Parathyroid adenoma (tissue), 2 donors: Measurements from ENCODE around the gene MGMT.

ENCODE experiments used
- H2AFZ ChIP-seq: fragments of 300-600 bp; sonication (generic); one replicate; pipeline ENCODE4 v1.7.0; 2017; ENCODE audit warnings: antibody characterized with exemption, mild to moderate bottlenecking
- H3K27ac ChIP-seq: fragments of 300-600 bp; sonication (generic); one replicate; pipeline ENCODE4 v1.7.0; 2017
- H3K27me3 ChIP-seq: fragments of 300-600 bp; sonication (generic); one replicate; pipeline ENCODE4 v1.7.0; 2017; ENCODE audit warnings: low read length; ENCODE audit not compliant: control insufficient read depth, insufficient read depth
- H3K36me3 ChIP-seq: fragments of 300-600 bp; sonication (generic); one replicate; pipeline ENCODE4 v1.7.0; 2017; ENCODE audit warnings: low read length; ENCODE audit not compliant: control insufficient read depth, insufficient read depth
- H3K4me1 ChIP-seq: fragments of 300-600 bp; sonication (generic); one replicate; pipeline ENCODE4 v1.7.0; 2017; ENCODE audit warnings: control low read depth
- H3K4me2 ChIP-seq: fragments of 300-600 bp; sonication (generic); one replicate; pipeline ENCODE4 v1.7.0; 2017; ENCODE audit warnings: low read length
- H3K4me3 ChIP-seq: fragments of 300-600 bp; sonication (generic); one replicate; pipeline ENCODE4 v1.7.0; 2017; ENCODE audit warnings: low read depth, low read length
- H3K79me2 ChIP-seq: fragments of 300-600 bp; sonication (generic); one replicate; pipeline ENCODE4 v1.7.0; 2017; ENCODE audit warnings: control low read depth
- H3K9ac ChIP-seq: fragments of 300-600 bp; sonication (generic); one replicate; pipeline ENCODE4 v1.7.0; 2017; ENCODE audit warnings: mild to moderate bottlenecking
- H3K9me3 ChIP-seq: fragments of 300-600 bp; sonication (generic); one replicate; pipeline ENCODE4 v1.7.0; 2017; ENCODE audit warnings: low read length; ENCODE audit not compliant: control insufficient read depth
- TF ChIP-seq, protein P1 (sequence below): fragments of 300-600 bp; sonication (generic); IDR thresholded peaks from one replicate; pipeline ENCODE4 v1.7.0; 2017; ENCODE audit warnings: antibody characterized with exemption, mild to moderate bottlenecking
- donor health status: primary hyperparathyroidism.

Gene MGMT

DNA sequence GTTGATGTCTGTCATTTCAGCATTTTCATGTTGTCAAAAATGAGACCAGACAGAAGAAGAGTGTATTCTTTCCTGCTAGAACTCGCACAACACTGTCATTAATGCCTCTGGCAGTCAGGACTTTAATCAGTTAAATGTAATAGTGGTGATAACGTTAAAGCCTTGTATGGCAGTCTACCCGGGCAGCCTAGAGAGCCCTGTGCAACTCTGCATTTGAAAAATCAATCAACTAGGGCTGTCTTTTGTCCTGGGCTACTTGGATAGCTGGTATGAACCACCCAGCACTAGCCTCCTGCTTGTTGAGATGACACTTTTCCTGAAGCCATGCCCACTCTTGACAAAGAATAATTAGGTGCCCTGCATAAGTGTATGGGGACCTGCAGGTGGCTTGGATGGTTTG is 19.8 kb downstream of the MGMT start:
- Histone ChIP-seq H3K27me3 (no peaks in the 10 kb centered on the region), H3K9me3 (no peaks in the 10 kb centered on the region), H3K79me2 (no peaks in the 10 kb centered on the region), H3K4me2 (no peak overlapping the region), H3K36me3 (no peaks in the 10 kb centered on the region), H3K27ac (no peak overlapping the region), H3K9ac (no peak overlapping the region), H3K4me1 (no peaks in the 10 kb centered on the region), H3K4me3 (no peak overlapping the region), H2AFZ (no peak overlapping the region)
- TF ChIP-seq, protein P1, sequence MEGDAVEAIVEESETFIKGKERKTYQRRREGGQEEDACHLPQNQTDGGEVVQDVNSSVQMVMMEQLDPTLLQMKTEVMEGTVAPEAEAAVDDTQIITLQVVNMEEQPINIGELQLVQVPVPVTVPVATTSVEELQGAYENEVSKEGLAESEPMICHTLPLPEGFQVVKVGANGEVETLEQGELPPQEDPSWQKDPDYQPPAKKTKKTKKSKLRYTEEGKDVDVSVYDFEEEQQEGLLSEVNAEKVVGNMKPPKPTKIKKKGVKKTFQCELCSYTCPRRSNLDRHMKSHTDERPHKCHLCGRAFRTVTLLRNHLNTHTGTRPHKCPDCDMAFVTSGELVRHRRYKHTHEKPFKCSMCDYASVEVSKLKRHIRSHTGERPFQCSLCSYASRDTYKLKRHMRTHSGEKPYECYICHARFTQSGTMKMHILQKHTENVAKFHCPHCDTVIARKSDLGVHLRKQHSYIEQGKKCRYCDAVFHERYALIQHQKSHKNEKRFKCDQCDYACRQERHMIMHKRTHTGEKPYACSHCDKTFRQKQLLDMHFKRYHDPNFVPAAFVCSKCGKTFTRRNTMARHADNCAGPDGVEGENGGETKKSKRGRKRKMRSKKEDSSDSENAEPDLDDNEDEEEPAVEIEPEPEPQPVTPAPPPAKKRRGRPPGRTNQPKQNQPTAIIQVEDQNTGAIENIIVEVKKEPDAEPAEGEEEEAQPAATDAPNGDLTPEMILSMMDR = no peak

DNA sequence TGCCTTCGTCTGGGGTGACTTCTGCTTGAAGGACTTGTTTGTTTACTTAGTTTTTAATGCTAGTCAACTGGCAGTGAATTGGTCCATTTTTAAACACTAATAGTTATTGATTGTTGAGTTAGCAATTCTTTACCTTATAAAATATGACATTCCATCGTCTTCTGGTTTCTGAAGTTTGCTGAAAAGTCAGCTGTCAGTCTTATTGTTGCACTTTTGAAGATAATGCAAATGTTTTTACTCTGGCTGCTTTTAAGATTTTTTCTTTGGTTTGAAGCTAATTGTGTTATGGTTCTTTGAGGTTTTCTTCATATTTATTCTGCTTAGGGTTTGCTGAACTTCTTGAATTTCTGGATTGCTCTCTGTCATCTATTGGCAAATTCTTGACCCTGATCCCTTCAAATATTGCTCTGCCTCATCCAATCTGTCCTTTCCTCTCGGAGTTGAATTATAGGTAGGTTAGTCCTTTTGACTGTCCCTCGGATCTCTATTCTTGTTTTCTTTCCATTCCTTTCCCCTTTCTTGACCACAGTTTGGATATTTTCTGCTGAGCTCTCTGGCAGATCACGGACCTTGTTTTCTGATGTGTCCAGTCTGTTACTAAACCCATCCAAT is 24.2 kb downstream of the MGMT start:
- no peak overlapping the region for H3K4me3 ChIP-seq
- no peaks in the 10 kb centered on the region for H3K79me2 ChIP-seq
- TF ChIP-seq, protein P1 = no peak
- no peaks in the 10 kb centered on the region for H3K27me3 ChIP-seq
- no peak overlapping the region for H2AFZ ChIP-seq
- no peaks in the 10 kb centered on the region for H3K4me1 ChIP-seq
- H3K27ac ChIP-seq = no peak overlapping the region
- H3K9ac ChIP-seq = no peak overlapping the region
- H3K36me3 ChIP-seq = no peaks in the 10 kb centered on the region
- H3K9me3 ChIP-seq = no peaks in the 10 kb centered on the region
- no peak overlapping the region for H3K4me2 ChIP-seq

DNA sequence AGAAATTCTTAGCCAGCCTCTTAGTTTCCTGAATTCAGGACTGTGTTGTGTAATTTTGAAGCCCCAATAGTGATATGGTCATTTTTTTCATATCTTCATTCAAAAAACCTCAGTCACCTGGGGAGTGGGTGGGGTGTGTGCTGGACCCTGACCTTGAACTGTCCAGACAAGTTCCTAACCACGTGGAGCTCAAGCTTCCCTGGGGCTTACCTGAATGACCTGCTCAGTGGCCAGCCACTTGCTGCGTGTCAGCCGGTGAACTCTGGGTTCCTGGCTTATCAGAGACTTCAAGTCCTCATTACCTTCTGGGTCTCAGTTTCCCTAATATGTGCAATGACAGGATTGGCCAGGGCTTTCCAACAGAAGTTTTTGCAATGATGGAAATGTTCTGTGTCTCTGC is 27.1 kb downstream of the MGMT start:
- Histone ChIP-seq H3K9me3 (no peaks in the 10 kb centered on the region), H3K36me3 (no peaks in the 10 kb centered on the region), H2AFZ (no peak overlapping the region), H3K4me1 (no peaks in the 10 kb centered on the region), H3K27ac (no peak overlapping the region), H3K4me2 (no peak overlapping the region), H3K27me3 (no peaks in the 10 kb centered on the region), H3K4me3 (no peak overlapping the region), H3K9ac (no peak overlapping the region), H3K79me2 (no peaks in the 10 kb centered on the region)
- TF ChIP-seq, protein P1 = no peak

DNA sequence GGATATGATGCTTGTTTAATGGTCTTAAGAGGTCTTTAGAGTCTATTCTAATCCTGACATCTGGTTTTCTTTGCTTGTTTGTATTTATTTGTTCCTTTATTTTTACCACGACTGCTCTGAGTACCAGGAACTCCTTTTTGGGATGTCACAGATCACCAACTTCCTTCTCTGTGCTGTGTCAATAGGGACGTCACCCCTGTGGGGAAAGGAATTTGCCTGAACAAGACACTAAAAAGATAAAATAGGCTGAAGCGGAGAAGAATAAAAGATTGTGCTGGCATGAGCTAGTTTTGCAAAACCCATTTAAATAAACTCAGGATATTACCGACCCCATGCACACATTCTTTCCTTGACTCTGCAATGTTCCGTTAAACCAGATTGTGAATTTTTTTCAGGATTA is 27.7 kb downstream of the MGMT start:
- no peaks in the 10 kb centered on the region for H3K9me3 ChIP-seq
- H2AFZ ChIP-seq = no peak overlapping the region

DNA sequence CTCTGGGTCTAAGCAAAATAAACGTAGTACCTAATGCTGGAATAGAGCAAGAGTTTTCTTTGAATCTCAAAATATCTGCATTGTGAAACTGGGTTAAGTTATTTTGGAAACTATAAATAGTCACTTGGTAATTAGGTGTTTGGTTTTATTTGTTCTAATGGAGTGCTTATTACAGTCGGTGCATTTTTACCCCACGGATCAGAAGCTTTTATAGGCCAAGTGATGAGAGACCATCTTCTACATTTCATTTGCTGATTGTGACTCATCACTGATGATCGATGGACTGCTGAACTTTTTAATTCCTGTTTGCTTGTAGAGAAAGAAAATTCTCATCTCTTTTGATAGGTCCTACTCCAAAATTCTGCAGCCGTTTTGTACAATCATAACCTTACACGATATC is 28.2 kb downstream of the MGMT start:
- Histone ChIP-seq H3K27ac (no peak overlapping the region), H3K4me3 (no peak overlapping the region), H3K9ac (no peak overlapping the region), H3K27me3 (no peaks in the 10 kb centered on the region), H2AFZ (no peak overlapping the region), H3K4me2 (no peak overlapping the region), H3K4me1 (no peaks in the 10 kb centered on the region), H3K36me3 (no peaks in the 10 kb centered on the region), H3K79me2 (no peaks in the 10 kb centered on the region), H3K9me3 (no peaks in the 10 kb centered on the region)
- TF ChIP-seq, protein P1 = no peak

More for the DNA sequence above, 27.7 kb downstream of the MGMT start:
- no peak overlapping the region for H3K27ac ChIP-seq
- H3K27me3 ChIP-seq = no peaks in the 10 kb centered on the region
- H3K9ac ChIP-seq = no peak overlapping the region
- no peak overlapping the region for H3K4me2 ChIP-seq
- no peaks in the 10 kb centered on the region for H3K79me2 ChIP-seq
- TF ChIP-seq, protein P1 = no peak
- no peaks in the 10 kb centered on the region for H3K4me1 ChIP-seq
- H3K36me3 ChIP-seq = no peaks in the 10 kb centered on the region
- no peak overlapping the region for H3K4me3 ChIP-seq
